BLaER1 treated with 17β-estradiol and CSF1 and Interleukin-3, amounts not matched to agents 10 nM and 100 nM (cell line): ENCODE results near the gene ZCCHC7.
A peak's percentile ranks its signal among the peaks of the same experiment; 100 is the strongest.
"Not testable (repeated sequence)": the region's sequence is repeated elsewhere in the genome, so short reads cannot be mapped to it uniquely, and the experiment has no call there.

Experiments used
- H3K27ac ChIP-seq, 11 experiments: shearing (Covaris generic); formaldehyde crosslinking; 2 replicates each; pipeline ENCODE4 v1.8.1; 2022
- H3K27me3 ChIP-seq, 11 experiments: shearing (Covaris generic); formaldehyde crosslinking; 2 replicates each; pipeline ENCODE4 v1.8.1; 2022
- H3K36me3 ChIP-seq, 11 experiments: shearing (Covaris generic); formaldehyde crosslinking; 2 replicates each; pipeline ENCODE4 v1.8.1; 2022
- H3K4me1 ChIP-seq, 10 experiments: shearing (Covaris generic); formaldehyde crosslinking; 2 replicates each; pipeline ENCODE4 v1.8.1; 2022
- H3K4me2 ChIP-seq, 11 experiments: shearing (Covaris generic); formaldehyde crosslinking; 2 replicates each; pipeline ENCODE4 v1.8.1; 2022
- H3K4me3 ChIP-seq, 10 experiments: shearing (Covaris generic); formaldehyde crosslinking; 2 replicates each; pipeline ENCODE4 v1.8.1; 2022
- H3K9ac ChIP-seq, 11 experiments: shearing (Covaris generic); formaldehyde crosslinking; 2 replicates each; pipeline ENCODE4 v1.8.1; 2022
- H3K9me3 ChIP-seq, 11 experiments: shearing (Covaris generic); formaldehyde crosslinking; replicated peaks in 1 of 11; 2 replicates each; pipeline ENCODE4 v1.8.1; 2022
- H4K20me1 ChIP-seq, 11 experiments: shearing (Covaris generic); formaldehyde crosslinking; 2 replicates each; pipeline ENCODE4 v1.8.1; 2022
- Cebpa-rat ChIP-seq, 11 experiments: shearing (Covaris generic); IDR thresholded peaks; 2 replicates each; pipeline ENCODE4 v1.8.1; 2022

Gene ZCCHC7

GRCh38 chr9:37085233-37085632, 35.1 kb upstream of the ZCCHC7 start:
- peak overlapping the region in 7 of 11 experiments; percentile 9 to 45 (median 28); a peak in 9 of 22 replicates for H3K4me2 ChIP-seq
- H3K9ac ChIP-seq = no peak overlapping the region
- peaks cover 18 to 46% (median 30%) of the 10 kb centered on the region in 10 experiments for H3K4me1 ChIP-seq
- H4K20me1 ChIP-seq = peaks cover 6 to 37% (median 18%) of the 10 kb centered on the region in 11 experiments; a peak in 14 of 22 replicates
- no peaks in the 10 kb centered on the region for H3K27me3 ChIP-seq
- peaks cover 20 to 59% (median 39%) of the 10 kb centered on the region in 11 experiments for H3K36me3 ChIP-seq
- no peak for TF ChIP-seq Cebpa-rat (IDR thresholded peaks at IDR 0.05)
- no peak overlapping the region for H3K27ac ChIP-seq
- no peaks in the 10 kb centered on the region for H3K9me3 ChIP-seq
- no peak overlapping the region for H3K4me3 ChIP-seq

- not testable (repeated sequence) for H3K27me3 ChIP-seq, H3K4me3 ChIP-seq, H3K27ac ChIP-seq, H3K4me1 ChIP-seq, H4K20me1 ChIP-seq, H3K9me3 ChIP-seq, H3K9ac ChIP-seq, H3K4me2 ChIP-seq
- H3K36me3 ChIP-seq = peaks cover 5 to 27% (median 19%) of the 10 kb centered on the region in 11 experiments; a peak in 19 of 22 replicates
Measured at GRCh38 chr9:37092714-37093295, 27.6 kb upstream of the ZCCHC7 start.

GRCh38 chr9:37094751-37095150, 25.6 kb upstream of the ZCCHC7 start:
- TF ChIP-seq Cebpa-rat (IDR thresholded peaks at IDR 0.05) = no peak
- no peaks in the 10 kb centered on the region for H3K9me3 ChIP-seq
- no peak overlapping the region for H3K9ac ChIP-seq
- H3K27me3 ChIP-seq = no peaks in the 10 kb centered on the region
- H3K4me3 ChIP-seq = no peak overlapping the region
- H4K20me1 ChIP-seq = no peaks in the 10 kb centered on the region; a peak in 1 of 22 replicates
- H3K36me3 ChIP-seq = peaks cover 0 to 8% (median 3%) of the 10 kb centered on the region in 11 experiments; a peak in 9 of 22 replicates
- H3K4me1 ChIP-seq = no peaks in the 10 kb centered on the region
- H3K4me2 ChIP-seq = no peak overlapping the region
- H3K27ac ChIP-seq = no peak overlapping the region

- H3K9ac ChIP-seq = no peak overlapping the region
Measured at GRCh38 chr9:37096628-37097027, 23.7 kb upstream of the ZCCHC7 start.

GRCh38 chr9:37097294-37097693, 23.1 kb upstream of the ZCCHC7 start:
- Histone ChIP-seq H3K9me3 (no peaks in the 10 kb centered on the region), H3K4me1 (no peaks in the 10 kb centered on the region), H3K9ac (no peak overlapping the region), H3K27ac (no peak overlapping the region), H4K20me1 (no peaks in the 10 kb centered on the region), H3K27me3 (no peaks in the 10 kb centered on the region), H3K4me2 (no peak overlapping the region), H3K4me3 (no peak overlapping the region), H3K36me3 (0 out of 22 replicates have a peak, but pooled peaks cover 0 to 3% (median 0%) of the 10 kb centered on the region in 11 experiments)
- TF ChIP-seq Cebpa-rat (IDR thresholded peaks at IDR 0.05) = no peak

More at GRCh38 chr9:37096628-37097027, 23.7 kb upstream of the ZCCHC7 start:
- Histone ChIP-seq H3K27ac (no peak overlapping the region), H4K20me1 (no peaks in the 10 kb centered on the region), H3K4me3 (no peak overlapping the region), H3K4me2 (no peak overlapping the region), H3K4me1 (no peaks in the 10 kb centered on the region), H3K36me3 (peaks cover 0 to 3% (median 0%) of the 10 kb centered on the region in 11 experiments; a peak in 1 of 22 replicates), H3K9me3 (no peaks in the 10 kb centered on the region), H3K27me3 (no peaks in the 10 kb centered on the region)
- no peak for TF ChIP-seq Cebpa-rat (IDR thresholded peaks at IDR 0.05)

GRCh38 chr9:37100327-37100726, 20.0 kb upstream of the ZCCHC7 start:
- Histone ChIP-seq H3K36me3 (no peaks in the 10 kb centered on the region), H3K27me3 (no peaks in the 10 kb centered on the region), H3K9me3 (no peaks in the 10 kb centered on the region), H3K9ac (no peak overlapping the region), H4K20me1 (no peaks in the 10 kb centered on the region), H3K4me3 (no peak overlapping the region), H3K4me1 (peaks cover 0 to 4% (median 0%) of the 10 kb centered on the region in 10 experiments; a peak in 2 of 20 replicates), H3K4me2 (no peak overlapping the region), H3K27ac (no peak overlapping the region)
- no peak for TF ChIP-seq Cebpa-rat (IDR thresholded peaks at IDR 0.05)

GRCh38 chr9:37100741-37101140, 19.6 kb upstream of the ZCCHC7 start:
- Histone ChIP-seq H4K20me1 (no peaks in the 10 kb centered on the region), H3K4me2 (no peak overlapping the region), H3K27ac (no peak overlapping the region), H3K9ac (no peak overlapping the region), H3K36me3 (no peaks in the 10 kb centered on the region), H3K27me3 (no peaks in the 10 kb centered on the region), H3K4me3 (no peak overlapping the region), H3K4me1 (peaks cover 0 to 4% (median 0%) of the 10 kb centered on the region in 10 experiments; a peak in 2 of 20 replicates), H3K9me3 (no peaks in the 10 kb centered on the region)
- no peak for TF ChIP-seq Cebpa-rat (IDR thresholded peaks at IDR 0.05)

GRCh38 chr9:37102486-37102885, 17.9 kb upstream of the ZCCHC7 start:
- H4K20me1 ChIP-seq = no peaks in the 10 kb centered on the region
- H3K36me3 ChIP-seq = no peaks in the 10 kb centered on the region
- no peaks in the 10 kb centered on the region for H3K27me3 ChIP-seq
- no peak overlapping the region for H3K4me3 ChIP-seq
- H3K4me2 ChIP-seq = no peak overlapping the region
- no peak overlapping the region for H3K9ac ChIP-seq
- H3K9me3 ChIP-seq = 0 out of 22 replicates have a peak, but pooled peaks cover 0 to under 1% (median 0%) of the 10 kb centered on the region in 11 experiments
- TF ChIP-seq Cebpa-rat (IDR thresholded peaks at IDR 0.05) = no peak
- H3K4me1 ChIP-seq = peaks cover 0 to 13% (median 9%) of the 10 kb centered on the region in 10 experiments; a peak in 13 of 20 replicates
- H3K27ac ChIP-seq = no peak overlapping the region

GRCh38 chr9:37104183-37104889, 16.0 kb upstream of the ZCCHC7 start:
- Histone ChIP-seq H3K4me1 (peaks cover 0 to 13% (median 9%) of the 10 kb centered on the region in 10 experiments; a peak in 13 of 20 replicates), H3K4me2 (no peak overlapping the region; a peak in 1 of 22 replicates), H3K9me3 (peaks cover 6 to 18% (median 11%) of the 10 kb centered on the region in 11 experiments; a peak in 20 of 22 replicates), H3K36me3 (peaks cover 0 to 4% (median 0%) of the 10 kb centered on the region in 11 experiments; a peak in 1 of 22 replicates), H4K20me1 (no peaks in the 10 kb centered on the region), H3K4me3 (no peak overlapping the region), H3K27me3 (no peaks in the 10 kb centered on the region), H3K9ac (no peak overlapping the region), H3K27ac (no peak overlapping the region)
- no peak for TF ChIP-seq Cebpa-rat (IDR thresholded peaks at IDR 0.05)
